HepG2 (cell line): Measurements from ENCODE around the gene ATP10D. TPM values are rescaled to one million over a fixed set of nuclear protein-coding genes. Genes with fewer than 3 reads are reported as not detected.

Experiments
- ATAC-seq: fragments of 200-7000 bp; cut with Tn5 transposase; 3 replicates; pipeline ENCODE4 v1.9.1; 2020; ENCODE audit warnings: mild to moderate bottlenecking, moderate library complexity
- BruUV-seq: library from RNA; stranded (reverse); fragments of 400-500 nt; replicated peaks from 2 replicates; lab custom pipeline; 2021; lab: Mats Ljungman, UMichigan
- CTCF ChIA-PET: fragments of 300-600 bp; formaldehyde crosslinking; extraction: SDS; loops from one replicate; lab custom pipeline; 2021; ENCODE audit warnings: low total read pairs, inconsistent platforms, low intra/inter-chr PET ratio; lab: Yijun Ruan, JAX
- POLR2A ChIA-PET: fragments of 350-600 bp; sonication (Branson Sonifier 250); formaldehyde crosslinking; loops from one replicate; lab custom pipeline; 2020; ENCODE audit warnings: antibody characterized with exemption, inconsistent platforms; lab: Yijun Ruan, JAX
- DNase-seq: peaks from one replicate; pipeline ENCODE4 v3.0.0-alpha.2; 2015; ENCODE audit warnings: low spot score
- FAIRE-seq: peaks from 3 replicates; lab custom pipeline; 2011; peaks lifted over from hg19 to GRCh38; lab: Jason Lieb, UNC
- H2AFZ ChIP-seq: one replicate; pipeline ENCODE4 v1.6.1; 2011; ENCODE audit warnings: low read length, inconsistent platforms
- H3K27ac ChIP-seq: fragments of 300-600 bp; 3 replicates; pipeline ENCODE4 v1.8.0; 2011; ENCODE audit warnings: mixed run types, mild to moderate bottlenecking, mixed read lengths, low read length, inconsistent platforms; ENCODE audit not compliant: insufficient read depth; ENCODE audit errors: extremely low read length
- H3K27me3 ChIP-seq, 2 experiments: fragments of 200-600 bp in 1 of 2; 2 replicates in 1 of 2; 3 replicates in 1 of 2; pipeline versions ENCODE4 v1.6.0 to v1.8.0; 2011; ENCODE audit warnings: low read length in 2 of 2, mild to moderate bottlenecking in 2 of 2, moderate library complexity in 2 of 2, inconsistent platforms in 1 of 2; ENCODE audit not compliant: insufficient read depth in 2 of 2, control insufficient read depth in 1 of 2
- H3K36me3 ChIP-seq, 2 experiments: fragments of 200-600 bp in 1 of 2; replicated peaks in 1 of 2; 2 replicates in 1 of 2; 3 replicates in 1 of 2; pipeline versions ENCODE4 v1.5.1 to v1.8.0; 2011; ENCODE audit warnings: low read length in 2 of 2, inconsistent platforms in 1 of 2; ENCODE audit not compliant: insufficient read depth in 2 of 2, control insufficient read depth in 1 of 2
- H3K4me1 ChIP-seq: 2 replicates; pipeline ENCODE4 v1.5.1; 2012; ENCODE audit warnings: low read length, inconsistent platforms; ENCODE audit not compliant: insufficient read depth
- H3K4me2 ChIP-seq: 2 replicates; pipeline ENCODE4 v1.6.0; 2011; ENCODE audit warnings: low read depth, low read length, inconsistent platforms
- H3K4me3 ChIP-seq, 3 experiments: fragments of 200-600 bp in 1 of 3; sonication (generic), shearing (Covaris generic) in 1 of 3; replicated peaks in 1 of 3; 2 replicates each; pipeline ENCODE4 v1.5.1; 2011 to 2016; ENCODE audit warnings: low read length in 3 of 3, inconsistent platforms in 2 of 3, low read depth in 2 of 3, mild to moderate bottlenecking in 2 of 3, control low read depth in 1 of 3, mixed read lengths in 1 of 3; ENCODE audit not compliant: insufficient read depth in 1 of 3
- H3K79me2 ChIP-seq: one replicate; pipeline ENCODE4 v1.6.1; 2011; ENCODE audit warnings: low read length, inconsistent platforms; ENCODE audit not compliant: insufficient read depth
- H3K9ac ChIP-seq: 2 replicates; pipeline ENCODE4 v1.6.0; 2011; ENCODE audit warnings: mild to moderate bottlenecking, low read depth, low read length, inconsistent platforms; ENCODE audit not compliant: insufficient read depth
- H3K9me3 ChIP-seq: 2 replicates; pipeline ENCODE4 v1.5.1; 2012; ENCODE audit warnings: mild to moderate bottlenecking, low read length
- H4K20me1 ChIP-seq: 2 replicates; pipeline ENCODE4 v1.6.0; 2011; ENCODE audit warnings: inconsistent platforms, mild to moderate bottlenecking, low read length, moderate library complexity; ENCODE audit not compliant: insufficient read depth
- HOXA7 ChIP-seq: sonication (generic); formaldehyde crosslinking; IDR thresholded peaks from 2 replicates; pipeline ENCODE4 v1.8.1; 2022; ENCODE audit warnings: mild to moderate bottlenecking, missing genetic modification reagents, moderate library complexity
- KMT2A ChIP-seq: sonication (generic); formaldehyde crosslinking; IDR thresholded peaks from 2 replicates; pipeline ENCODE4 v1.4.0; 2020; ENCODE audit warnings: missing genetic modification reagents
- MIXL1 ChIP-seq: IDR thresholded peaks from 2 replicates; pipeline ENCODE4 v1.6.1; 2016
- NCOA1 ChIP-seq: sonication (generic); formaldehyde crosslinking; IDR thresholded peaks from 2 replicates; pipeline ENCODE4 v1.9.0; 2021; ENCODE audit warnings: missing genetic modification reagents
- ONECUT2 ChIP-seq: sonication (generic); formaldehyde crosslinking; IDR thresholded peaks from 2 replicates; pipeline ENCODE4 v1.4.0; 2020; ENCODE audit warnings: missing genetic modification reagents
- PATZ1 ChIP-seq: sonication (generic); formaldehyde crosslinking; IDR thresholded peaks from 2 replicates; pipeline ENCODE4 v1.4.0; 2020; ENCODE audit warnings: missing genetic modification reagents
- SYNCRIP ChIP-seq: fragments of 200-400 bp; formaldehyde crosslinking; IDR thresholded peaks from 2 replicates; pipeline ENCODE4 v1.6.1; 2018; ENCODE audit warnings: mild to moderate bottlenecking, low read depth, low read length; ENCODE audit not compliant: insufficient read depth
- TARDBP ChIP-seq: sonication (generic); formaldehyde crosslinking; IDR thresholded peaks from 2 replicates; pipeline ENCODE4 v1.8.0; 2022; ENCODE audit warnings: mild to moderate bottlenecking, missing genetic modification reagents
- ZBTB42 ChIP-seq: sonication (generic); formaldehyde crosslinking; IDR thresholded peaks from 2 replicates; pipeline ENCODE4 v1.5.0; 2020; ENCODE audit warnings: mild to moderate bottlenecking, missing genetic modification reagents
- ZBTB44 ChIP-seq: sonication (generic); formaldehyde crosslinking; IDR thresholded peaks from 2 replicates; pipeline ENCODE4 v1.4.0; 2020; ENCODE audit warnings: missing genetic modification reagents
- ZHX2 ChIP-seq, 2 experiments: sonication (generic) in 1 of 2; formaldehyde crosslinking in 1 of 2; IDR thresholded peaks; 2 replicates each; pipeline versions ENCODE4 v1.6.1 to v1.9.0; 2014 to 2022; ENCODE audit warnings: antibody characterized with exemption in 1 of 2, borderline replicate concordance in 1 of 2, inconsistent platforms in 1 of 2, low read depth in 1 of 2, missing genetic modification reagents in 1 of 2
- ZNF256 ChIP-seq: sonication (generic); formaldehyde crosslinking; conservative IDR thresholded peaks from 2 replicates; pipeline ENCODE4 v1.4.0; 2020; ENCODE audit warnings: missing genetic modification reagents
- ZNF484 ChIP-seq: sonication (generic); formaldehyde crosslinking; IDR thresholded peaks from 2 replicates; pipeline ENCODE4 v1.5.1; 2020; ENCODE audit warnings: mild to moderate bottlenecking, low read depth, missing genetic modification reagents, borderline replicate concordance
- WGBS: methylation state at CpG from one replicate; pipeline ENCODE4 v1.1.6; 2017; ENCODE audit warnings: low lambda C conversion rate; 5-methylcytosine and 5-hydroxymethylcytosine counted together
- in situ Hi-C: cut with HindIII; loops from 2 replicates; pipeline ENCODE4 v1.10.0; 2017; ENCODE audit warnings: low pct_unique_long_range_greater_than_20kb; ENCODE audit not compliant: extremely low pct_ligation_motif_present
- intact Hi-C: fragments of 100-400 bp; cut with micrococcal nuclease; formaldehyde crosslinking; loops from one replicate; pipeline ENCODE4 v1.10.0; 2022; ENCODE audit not compliant: unreplicated experiment
- polyA plus RNA-seq, 8 experiments: library from polyadenylated mRNA; depleted of rRNA in 3 of 8; stranded (reverse) in 7 of 8; unstranded in 1 of 8; fragments of >200 nt; fragmentation: Illumina TruSeq in 4 of 8; extraction: Trizol in 4 of 8; gene quantifications; 2 replicates each; pipeline versions ENCODE4 v1.2.1 to v1.2.3, GENCODE V29; 2011 to 2016; ENCODE audit warnings: low read depth in 4 of 8, missing spikeins in 1 of 8, mixed read lengths in 1 of 8; ENCODE audit not compliant: insufficient read depth in 1 of 8
- total RNA-seq, 5 experiments: library from RNA; depleted of rRNA; stranded (reverse); fragments of >200 nt; fragmentation: Illumina TruSeq; extraction: Trizol; gene quantifications; 2 replicates each; pipeline ENCODE4 v1.2.3, GENCODE V29; 2016; ENCODE audit warnings: low read depth in 1 of 5

The ATP10D gene
- total and polyA plus RNA-seq, 2 of the 13 experiments (the other 11 are each of a cell fraction or from before 2014, with no cell fraction given), result 2.2 to 9.8 TPM

- TF ChIP-seq ZNF256 (no peak), ZBTB44 (CRISPR knock-in tag) (no peak), ZHX2 (IDR thresholded peaks at IDR 0.05; ENCODE audit: low read depth) (no peak), ZHX2 (CRISPR knock-in tag; IDR thresholded peaks at IDR 0.05; ENCODE audit: borderline replicate concordance) (no peak), KMT2A (CRISPR knock-in tag) (no peak)
Observed at GRCh38 chr4:47598320-47598719, 113.2 kb downstream of the ATP10D start (continued).

GRCh38 chr4:47598896-47599295, 113.8 kb downstream of the ATP10D start:
- FAIRE-seq, result no peak
- POLR2A ChIA-PET, result no interaction called here
- TF ChIP-seq HOXA7 (CRISPR knock-in tag), result no peak
- TF ChIP-seq ONECUT2 (CRISPR knock-in tag), result no peak
- TF ChIP-seq SYNCRIP, result no peak
- TF ChIP-seq MIXL1, result no peak
- no peak for TF ChIP-seq TARDBP (CRISPR knock-in tag)
- TF ChIP-seq ZBTB42, result no peak
- TF ChIP-seq ZNF484 (CRISPR knock-in tag), result no peak
- no peak for TF ChIP-seq NCOA1 (CRISPR knock-in tag)
- TF ChIP-seq PATZ1 (CRISPR knock-in tag), result no peak

More at GRCh38 chr4:47598896-47599295, 113.8 kb downstream of the ATP10D start:
- Histone ChIP-seq H3K27me3 (no peaks in the 10 kb centered on the region), H3K4me1 (no peaks in the 10 kb centered on the region), H3K27ac (no peak overlapping the region), H4K20me1 (no peaks in the 10 kb centered on the region), H2AFZ (no peak overlapping the region), H3K4me2 (no peak overlapping the region), H3K4me3 (no peak overlapping the region), H3K36me3 (no peaks in the 10 kb centered on the region), H3K9ac (no peak overlapping the region), H3K9me3 (no peaks in the 10 kb centered on the region), H3K79me2 (no peaks in the 10 kb centered on the region)
- no TSS peak for BruUV-seq
- no peak for ATAC-seq
- no peak for DNase-seq
- 38% methylated on average over 3 of the region's 3 CpGs for WGBS
- in situ Hi-C loops, result no loop called here
- CTCF ChIA-PET, result no interaction called here
- intact Hi-C loops, result no loop called here
